ENCODE measurements around the gene UBE3B.

DNA sequence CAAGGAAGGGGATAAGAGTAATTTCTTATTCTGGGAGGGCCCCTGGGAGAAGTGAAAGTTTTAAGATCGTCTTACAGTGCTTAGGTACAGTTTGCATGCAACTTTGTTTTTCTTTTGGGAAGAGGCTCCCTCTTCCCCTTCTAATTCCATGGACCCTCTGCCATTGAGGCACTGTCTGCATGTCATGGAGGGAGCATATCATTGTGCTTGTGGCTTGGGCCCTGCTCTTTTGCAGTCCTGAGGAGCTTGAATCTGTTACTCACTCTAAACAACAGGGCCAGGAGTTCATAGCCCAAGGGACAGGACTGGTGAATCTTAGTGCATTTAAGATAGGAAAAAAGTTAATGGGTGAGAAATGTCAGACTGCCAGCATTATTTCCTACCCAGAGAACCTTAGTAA, 2.3 kb downstream of the UBE3B start:
- TF ChIP-seq, protein P1, sequence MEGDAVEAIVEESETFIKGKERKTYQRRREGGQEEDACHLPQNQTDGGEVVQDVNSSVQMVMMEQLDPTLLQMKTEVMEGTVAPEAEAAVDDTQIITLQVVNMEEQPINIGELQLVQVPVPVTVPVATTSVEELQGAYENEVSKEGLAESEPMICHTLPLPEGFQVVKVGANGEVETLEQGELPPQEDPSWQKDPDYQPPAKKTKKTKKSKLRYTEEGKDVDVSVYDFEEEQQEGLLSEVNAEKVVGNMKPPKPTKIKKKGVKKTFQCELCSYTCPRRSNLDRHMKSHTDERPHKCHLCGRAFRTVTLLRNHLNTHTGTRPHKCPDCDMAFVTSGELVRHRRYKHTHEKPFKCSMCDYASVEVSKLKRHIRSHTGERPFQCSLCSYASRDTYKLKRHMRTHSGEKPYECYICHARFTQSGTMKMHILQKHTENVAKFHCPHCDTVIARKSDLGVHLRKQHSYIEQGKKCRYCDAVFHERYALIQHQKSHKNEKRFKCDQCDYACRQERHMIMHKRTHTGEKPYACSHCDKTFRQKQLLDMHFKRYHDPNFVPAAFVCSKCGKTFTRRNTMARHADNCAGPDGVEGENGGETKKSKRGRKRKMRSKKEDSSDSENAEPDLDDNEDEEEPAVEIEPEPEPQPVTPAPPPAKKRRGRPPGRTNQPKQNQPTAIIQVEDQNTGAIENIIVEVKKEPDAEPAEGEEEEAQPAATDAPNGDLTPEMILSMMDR (IDR thresholded peaks at IDR 0.05; ENCODE audit: insufficient read depth, low read depth, low read length) = no peak
- TF ChIP-seq EZH2 (IDR thresholded peaks at IDR 0.05; ENCODE audit: insufficient read depth, low read length) = no peak
